Upper lobe of left lung (tissue), 6 donors: Measurements from ENCODE around the gene GRID1. TPM values are rescaled to one million over a fixed set of nuclear protein-coding genes. Genes with fewer than 3 reads are reported as not detected.

Source experiments
- ATAC-seq, 2 donors: fragments of 200-7000 bp; cut with Tn5 transposase; one replicate each; pipeline ENCODE4 v1.9.1; 2022; ENCODE audit warnings: mild to moderate bottlenecking in 2 of 2, moderate library complexity in 2 of 2; ENCODE audit not compliant: low FRiP score in 2 of 2
- DNase-seq, 2 donors: peaks; one replicate each; pipeline ENCODE4 v3.0.0-alpha.2; 2019 to 2020
- H3K27ac ChIP-seq, 4 donors: fragments of 200-600 bp; sonication (generic); one replicate each; pipeline ENCODE4 v1.5.1; 2016 to 2019
- H3K27me3 ChIP-seq, 4 donors: fragments of 200-600 bp; sonication (generic); one replicate each; pipeline ENCODE4 v1.5.1; 2017 to 2019
- H3K36me3 ChIP-seq, 4 donors: fragments of 200-600 bp; sonication (generic); one replicate each; pipeline ENCODE4 v1.5.1; 2016 to 2019
- H3K4me1 ChIP-seq, 4 donors: fragments of 200-600 bp; sonication (generic); one replicate each; pipeline ENCODE4 v1.5.1; 2018 to 2019
- H3K4me3 ChIP-seq, 4 donors: fragments of 200-600 bp; sonication (generic); one replicate each; pipeline ENCODE4 v1.5.1; 2017 to 2019; ENCODE audit warnings: mild to moderate bottlenecking in 2 of 4, moderate library complexity in 1 of 4
- H3K9me3 ChIP-seq, 4 donors: fragments of 200-600 bp; sonication (generic); one replicate each; pipeline ENCODE4 v1.5.1; 2018 to 2019
- CTCF ChIP-seq, 6 experiments: fragments of 450-650 bp in 4 of 6; fragments of 200-600 bp in 2 of 6; sonication (generic) in 2 of 6; IDR thresholded peaks; one replicate each; pipeline ENCODE4 v1.5.1; 2016 to 2019; ENCODE audit warnings: antibody characterized with exemption in 6 of 6
- EP300 ChIP-seq, 4 donors: sonication (generic); formaldehyde crosslinking; IDR thresholded peaks; one replicate each; pipeline ENCODE4 v1.5.1; 2017; ENCODE audit warnings: antibody characterized with exemption in 4 of 4, control low read depth in 2 of 4
- POLR2A ChIP-seq, 4 donors: fragments of 450-650 bp; IDR thresholded peaks; one replicate each; pipeline ENCODE4 v1.5.1; 2016 to 2017; ENCODE audit warnings: antibody characterized with exemption in 4 of 4, mild to moderate bottlenecking in 2 of 4
- POLR2AphosphoS5 ChIP-seq, 2 donors: sonication (generic); formaldehyde crosslinking; IDR thresholded peaks; one replicate each; pipeline ENCODE4 v1.5.1; 2017; ENCODE audit warnings: antibody characterized with exemption in 2 of 2
- WGBS, 2 donors: methylation state at CpG; one replicate each; pipeline ENCODE4 v1.1.5; 2017 to 2018; 5-methylcytosine and 5-hydroxymethylcytosine counted together
- total RNA-seq, 6 donors: library from RNA; depleted of rRNA in 4 of 6; stranded (reverse); fragments of >200 nt in 4 of 6; gene quantifications; one replicate each; pipeline versions ENCODE4 v1.1.0 to v1.2.1, GENCODE V29; 2016 to 2021
- donor health status: DM: no; HTN: no; CAD: no; lungs with moderate emphysema.
- donor health status: DM: no; HTN: yes; CAD: no; lungs with severe emphysema.

The GRID1 gene
- total RNA-seq, 6 donors from 2014 or later, result 1.5 to 5.2 (median 3.2) TPM

DNA sequence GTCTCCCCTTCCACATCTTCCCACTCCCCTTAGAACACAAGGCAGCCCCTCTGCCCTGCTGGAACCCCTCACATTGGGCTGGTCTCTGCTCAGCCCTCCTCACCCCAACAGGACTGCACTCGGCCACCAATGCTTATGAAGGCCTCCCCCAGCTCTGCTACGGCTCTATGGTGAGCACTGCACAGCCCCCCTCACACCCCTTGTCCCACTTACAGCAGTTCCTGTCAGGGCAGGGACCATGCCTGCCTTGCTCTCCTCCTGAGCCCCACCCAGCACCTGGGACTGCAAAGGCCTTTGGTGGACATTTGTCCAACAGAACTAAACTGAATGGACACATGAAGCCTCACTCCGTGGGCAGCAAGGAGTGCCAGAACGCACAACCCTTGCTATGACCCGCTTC lies 171.9 kb downstream of the GRID1 start:
- no peak for DNase-seq
- WGBS, 2 donors, result 84 to 96% methylated on average over 4 to 5 of the region's 5 CpGs

GRCh38 chr10:86193841-86194240 lies 172.8 kb downstream of the GRID1 start:
- Histone ChIP-seq H3K4me1 (no peaks in the 10 kb centered on the region), H3K4me3 (no peak overlapping the region), H3K9me3 (no peaks in the 10 kb centered on the region), H3K36me3 (no peaks in the 10 kb centered on the region), H3K27me3 (no peaks in the 10 kb centered on the region), H3K27ac (no peak overlapping the region)
- WGBS, 2 donors, result 75 to 78% methylated on average over 4 of the region's 4 CpGs
- TF ChIP-seq POLR2A (IDR thresholded peaks at IDR 0.05), result no peak
- TF ChIP-seq CTCF (IDR thresholded peaks at IDR 0.05), result no peak
- no peak for TF ChIP-seq POLR2AphosphoS5 (IDR thresholded peaks at IDR 0.05)
- no peak for TF ChIP-seq EP300 (IDR thresholded peaks at IDR 0.05)
- ATAC-seq, result no peak
- DNase-seq, result no peak

More for the DNA sequence above, 171.9 kb downstream of the GRID1 start:
- Histone ChIP-seq H3K27ac (no peak overlapping the region), H3K4me3 (no peak overlapping the region), H3K4me1 (no peaks in the 10 kb centered on the region), H3K27me3 (no peaks in the 10 kb centered on the region), H3K9me3 (no peaks in the 10 kb centered on the region), H3K36me3 (no peaks in the 10 kb centered on the region)
- ATAC-seq, result no peak
- TF ChIP-seq POLR2A (IDR thresholded peaks at IDR 0.05) (no peak), EP300 (IDR thresholded peaks at IDR 0.05) (no peak), CTCF (IDR thresholded peaks at IDR 0.05) (no peak), POLR2AphosphoS5 (IDR thresholded peaks at IDR 0.05) (no peak)

GRCh38 chr10:86192691-86193090 lies 173.9 kb downstream of the GRID1 start:
- DNase-seq (no peak), ATAC-seq (no peak)
- Histone ChIP-seq H3K4me3 (no peak overlapping the region), H3K9me3 (no peaks in the 10 kb centered on the region), H3K4me1 (no peaks in the 10 kb centered on the region), H3K36me3 (no peaks in the 10 kb centered on the region), H3K27me3 (no peaks in the 10 kb centered on the region), H3K27ac (no peak overlapping the region)
- TF ChIP-seq CTCF (IDR thresholded peaks at IDR 0.05) (no peak), POLR2A (IDR thresholded peaks at IDR 0.05) (no peak), EP300 (IDR thresholded peaks at IDR 0.05) (no peak), POLR2AphosphoS5 (IDR thresholded peaks at IDR 0.05) (no peak)
- WGBS, 2 donors, result 89 to 92% methylated on average over 3 of the region's 3 CpGs

DNA sequence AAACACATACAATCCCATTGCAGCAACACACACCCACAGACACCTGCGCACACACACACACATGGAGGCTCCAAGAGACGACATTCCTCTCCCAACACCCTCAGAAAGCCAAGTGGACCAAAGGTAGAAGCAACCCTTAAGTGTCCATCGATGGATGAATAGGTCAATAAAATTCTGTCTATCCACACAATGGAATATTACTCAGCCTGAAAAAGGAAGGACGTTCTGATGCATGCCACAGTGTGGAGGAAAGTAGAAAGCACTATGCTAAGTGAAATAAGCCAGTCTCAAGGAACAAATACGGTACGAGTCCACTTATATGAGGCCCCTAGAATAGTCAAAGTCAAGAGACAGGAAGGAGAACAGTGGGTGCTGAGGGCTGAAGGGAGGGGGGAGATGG lies 174.4 kb downstream of the GRID1 start:
- Histone ChIP-seq H3K4me3 (no peak overlapping the region), H3K27me3 (no peaks in the 10 kb centered on the region), H3K27ac (no peak overlapping the region), H3K9me3 (no peaks in the 10 kb centered on the region), H3K4me1 (no peaks in the 10 kb centered on the region), H3K36me3 (no peaks in the 10 kb centered on the region)
- DNase-seq, result no peak
- no peak for TF ChIP-seq CTCF (IDR thresholded peaks at IDR 0.05)
- TF ChIP-seq EP300 (IDR thresholded peaks at IDR 0.05), result no peak
- TF ChIP-seq POLR2AphosphoS5 (IDR thresholded peaks at IDR 0.05), result no peak
- TF ChIP-seq POLR2A (IDR thresholded peaks at IDR 0.05), result no peak
- ATAC-seq, result no peak
- WGBS, 2 donors, result 86 to 91% methylated on average over 6 of the region's 6 CpGs

- no peaks in the 10 kb centered on the region for H3K4me1 ChIP-seq
- 86 to 91% methylated on average over 4 of the region's 4 CpGs for WGBS, 2 donors
- no peaks in the 10 kb centered on the region for H3K36me3 ChIP-seq
- no peaks in the 10 kb centered on the region for H3K27me3 ChIP-seq
- H3K27ac ChIP-seq, result no peak overlapping the region
- ATAC-seq (no peak), DNase-seq (no peak)
- H3K4me3 ChIP-seq, result no peak overlapping the region
- H3K9me3 ChIP-seq, result no peaks in the 10 kb centered on the region
- TF ChIP-seq CTCF (IDR thresholded peaks at IDR 0.05), result no peak
- no peak for TF ChIP-seq POLR2A (IDR thresholded peaks at IDR 0.05)
- TF ChIP-seq POLR2AphosphoS5 (IDR thresholded peaks at IDR 0.05), result no peak
- TF ChIP-seq EP300 (IDR thresholded peaks at IDR 0.05), result no peak
Measured at GRCh38 chr10:86191686-86192085, 174.9 kb downstream of the GRID1 start.
